Heart right ventricle (tissue), 16 donors: ENCODE data around the gene OR10W1. TPM values are rescaled to one million over a fixed set of nuclear protein-coding genes. Genes with fewer than 3 reads are reported as not detected.
A peak's percentile ranks its signal among the peaks of the same experiment; 100 is the strongest.

Experiments
- ATAC-seq, 8 donors: fragments of 200-7000 bp; cut with Tn5 transposase; one replicate each; pipeline ENCODE4 v1.9.1; 2020; ENCODE audit warnings: mild to moderate bottlenecking in 8 of 8, moderate library complexity in 8 of 8, moderate number of reproducible peaks in 1 of 8
- DNase-seq, 2 donors: peaks; one replicate each; pipeline ENCODE4 v3.0.0-alpha.2; 2020
- H3K27ac ChIP-seq, 10 donors: fragments of 200-600 bp; sonication (generic) in 2 of 10; one replicate each; pipeline versions ENCODE4 v1.5.0 to v1.8.0; 2020 to 2022; ENCODE audit warnings: mild to moderate bottlenecking in 3 of 10
- H3K27me3 ChIP-seq, 7 donors: fragments of 200-600 bp; one replicate each; pipeline ENCODE4 v1.8.0; 2021 to 2022; ENCODE audit warnings: mild to moderate bottlenecking in 2 of 7
- H3K36me3 ChIP-seq, 9 donors: fragments of 200-600 bp; sonication (generic) in 1 of 9; one replicate each; pipeline versions ENCODE4 v1.5.0 to v1.8.0; 2020 to 2022; ENCODE audit warnings: mild to moderate bottlenecking in 2 of 9
- H3K4me1 ChIP-seq, 9 donors: fragments of 200-600 bp; sonication (generic) in 1 of 9; one replicate each; pipeline versions ENCODE4 v1.5.0 to v1.8.0; 2020 to 2022; ENCODE audit warnings: mild to moderate bottlenecking in 4 of 9
- H3K4me3 ChIP-seq, 10 donors: fragments of 200-600 bp; sonication (generic) in 2 of 10; one replicate each; pipeline versions ENCODE4 v1.5.0 to v1.8.0; 2020 to 2022; ENCODE audit warnings: mild to moderate bottlenecking in 7 of 10, moderate library complexity in 2 of 10
- H3K9me3 ChIP-seq, 11 donors: fragments of 200-600 bp in 10 of 11; sonication (generic) in 2 of 11; one replicate each; pipeline versions ENCODE4 v1.5.0 to v1.8.0; 2013 to 2022; ENCODE audit warnings: mild to moderate bottlenecking in 2 of 11, control low read depth in 1 of 11, moderate library complexity in 1 of 11
- WGBS, 2 donors: extraction: QIAGEN DNeasy Blood & Tissue Kit; methylation state at CpG; one replicate each; pipeline ENCODE4 v1.1.7; 2013; ENCODE audit warnings: inconsistent platforms in 1 of 2; 5-methylcytosine and 5-hydroxymethylcytosine counted together
- intact Hi-C, 10 donors: fragments of 100-400 bp; cut with DNase I; formaldehyde crosslinking; loops; one replicate each; pipeline versions ENCODE4 v1.11.1 to v1.14.2; 2022
- polyA plus RNA-seq, 2 donors: library from polyadenylated mRNA; stranded (reverse); fragments of 200-250 nt; gene quantifications; one replicate each; pipeline ENCODE4 v1.2.3, GENCODE V29; 2013
- total RNA-seq, 10 donors: library from RNA; stranded (reverse); fragmentation: NEBNext Ultra II Directional in 3 of 10; extraction: Animal tissue kit (Norgen Biotek cat#: 25700) in 3 of 10; gene quantifications; one replicate each; pipeline versions ENCODE4 v1.2.1 to v1.2.4, GENCODE V29; 2021 to 2023
- TF ChIP-seq, protein P1 (sequence below), 9 donors: fragments of 200-600 bp; sonication (generic) in 2 of 9; IDR thresholded peaks; one replicate each; pipeline versions ENCODE4 v1.5.0 to v1.8.0; 2021 to 2022; ENCODE audit warnings: antibody characterized with exemption in 9 of 9, mild to moderate bottlenecking in 5 of 9, moderate library complexity in 1 of 9
- donor health status: Arrhythmogenic right ventricular cardiomyopathy.
- donor health status: ischemic (EF 13 %, LVEDD 7.1; RV severe dilation, severe dysfunction).
- donor health status: healthy with polysubstance abuse.
- donor health status: DM: no; HTN: yes; CAD: no.
- donor health status: DM: no; HTN: no; CAD: no.
- donor health status: ischemic (EF 25% LVEDD 6.9; RV normal size, moderate dysfunction).
- donor health status: ischemic (EF 25% LVEDD 5.7; RV mildly dilated, moderate dysfunction).
- donor health status: healthy.
- donor health status: DM: yes; HTN: yes; CAD: no.
- donor health status: Ischemic cardiomyopathy.
- donor health status: ischemic (EF 35%, LVEDD 5.7; RV mildly dilated, moderate dysfunction).
- donor health status: nonischemic (EF 11% LVEDD 7.7; RV severe dilation, severe dysfunction).
- donor health status: DM: yes; HTN: yes; CAD: no.
- donor health status: PGD.
- donor health status: ischemic (EF 29% LVEDD 5.4; RV normal size, mild dysfunction).
- donor health status: nonischemic (EF 23%, LVEDD 6.1; RV moderate dilation, normal function).

Gene OR10W1
- total and polyA plus RNA-seq, 12 donors = not detected

DNA sequence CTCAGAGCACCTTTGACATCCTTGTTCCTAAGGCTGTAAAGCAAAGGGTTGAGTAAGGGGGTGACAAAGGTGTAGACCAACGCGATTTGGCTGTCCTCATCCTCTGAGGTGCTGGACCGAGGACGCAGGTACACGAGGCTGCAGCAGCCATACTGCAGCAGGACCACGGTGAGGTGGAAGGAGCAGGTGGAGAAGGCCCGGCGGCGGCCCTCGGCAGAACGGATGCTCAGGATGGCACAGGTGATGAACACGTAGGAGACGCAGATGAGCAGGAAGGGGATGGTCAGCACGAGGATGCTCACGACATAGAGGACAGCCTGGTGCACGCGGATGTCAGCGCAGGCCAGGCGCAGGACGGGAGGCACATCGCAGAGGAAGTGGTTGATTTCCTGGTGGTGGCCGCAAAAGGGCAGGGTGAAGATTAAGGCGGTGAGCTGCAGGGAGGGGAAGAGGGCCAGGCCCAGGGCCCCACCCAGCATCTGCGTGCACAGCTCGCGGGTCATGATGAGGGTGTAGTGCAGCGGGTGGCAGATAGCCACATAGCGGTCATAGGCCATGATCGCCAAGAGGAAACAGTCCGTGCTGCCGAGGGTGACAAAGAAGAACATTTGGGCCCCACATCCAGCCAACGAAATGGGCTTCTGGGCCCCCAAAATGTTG, 40.0 kb downstream of the OR10W1 start:
- no peak overlapping the region for H3K4me3 ChIP-seq
- WGBS, 2 donors = 92 to 95% methylated on average over 32 of the region's 32 CpGs
- ATAC-seq (no peak), DNase-seq (peak in 1 of 2 donors; percentile 6)
- H3K4me1 ChIP-seq = no peaks in the 10 kb centered on the region
- no peak overlapping the region for H3K27ac ChIP-seq
- TF ChIP-seq, protein P1, sequence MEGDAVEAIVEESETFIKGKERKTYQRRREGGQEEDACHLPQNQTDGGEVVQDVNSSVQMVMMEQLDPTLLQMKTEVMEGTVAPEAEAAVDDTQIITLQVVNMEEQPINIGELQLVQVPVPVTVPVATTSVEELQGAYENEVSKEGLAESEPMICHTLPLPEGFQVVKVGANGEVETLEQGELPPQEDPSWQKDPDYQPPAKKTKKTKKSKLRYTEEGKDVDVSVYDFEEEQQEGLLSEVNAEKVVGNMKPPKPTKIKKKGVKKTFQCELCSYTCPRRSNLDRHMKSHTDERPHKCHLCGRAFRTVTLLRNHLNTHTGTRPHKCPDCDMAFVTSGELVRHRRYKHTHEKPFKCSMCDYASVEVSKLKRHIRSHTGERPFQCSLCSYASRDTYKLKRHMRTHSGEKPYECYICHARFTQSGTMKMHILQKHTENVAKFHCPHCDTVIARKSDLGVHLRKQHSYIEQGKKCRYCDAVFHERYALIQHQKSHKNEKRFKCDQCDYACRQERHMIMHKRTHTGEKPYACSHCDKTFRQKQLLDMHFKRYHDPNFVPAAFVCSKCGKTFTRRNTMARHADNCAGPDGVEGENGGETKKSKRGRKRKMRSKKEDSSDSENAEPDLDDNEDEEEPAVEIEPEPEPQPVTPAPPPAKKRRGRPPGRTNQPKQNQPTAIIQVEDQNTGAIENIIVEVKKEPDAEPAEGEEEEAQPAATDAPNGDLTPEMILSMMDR (IDR thresholded peaks at IDR 0.05) = no peak
- intact Hi-C loops = loop anchor here in 1 of 10 donors (10.0 kb wide), 1 partner anchor 53 kb away; no protein-coding TSS in a partner anchor
- H3K9me3 ChIP-seq = peaks cover 0 to 5% (median 0%) of the 10 kb centered on the region in 11 donors
- no peaks in the 10 kb centered on the region for H3K36me3 ChIP-seq
- H3K27me3 ChIP-seq = no peaks in the 10 kb centered on the region

DNA sequence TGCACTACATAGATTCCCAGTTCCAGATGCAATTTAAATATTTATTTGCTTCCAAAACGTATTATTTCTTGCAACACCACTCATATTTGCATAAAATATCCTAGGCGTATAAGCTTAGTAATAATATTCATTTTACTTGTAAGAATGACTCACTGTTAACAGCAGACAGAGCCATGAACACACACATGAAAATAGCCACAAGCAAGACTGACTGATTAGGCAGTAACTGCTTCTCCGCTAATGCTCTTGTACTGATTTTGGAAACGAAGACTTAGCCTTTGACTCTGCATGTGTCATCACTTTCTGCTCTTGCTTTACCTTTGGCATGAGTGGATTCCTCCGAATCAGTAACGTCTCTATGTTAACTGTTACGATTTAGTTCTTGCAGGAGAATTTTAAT, 45.3 kb downstream of the OR10W1 start:
- 69 to 72% methylated on average over 7 of the region's 7 CpGs for WGBS, 2 donors
- Histone ChIP-seq H3K9me3 (peaks cover 0 to 3% (median 0%) of the 10 kb centered on the region in 11 donors), H3K4me3 (no peak overlapping the region), H3K27me3 (no peaks in the 10 kb centered on the region), H3K27ac (no peak overlapping the region), H3K36me3 (no peaks in the 10 kb centered on the region), H3K4me1 (no peaks in the 10 kb centered on the region)
- ATAC-seq (no peak), DNase-seq (no peak)
- TF ChIP-seq, protein P1 (IDR thresholded peaks at IDR 0.05) = no peak
- intact Hi-C loops = loop anchor here in 1 of 10 donors (10.0 kb wide), 1 partner anchor 48 kb away; no protein-coding TSS in a partner anchor

Other genes starting within 250 kb of the OR10W1 start
- gene OR9Q1, start 244.4 kb downstream of the OR10W1 start, total RNA-seq = not detected
- gene OR9Q1, start 244.4 kb downstream of the OR10W1 start, polyA plus RNA-seq = not detected
- gene OR6Q1, start 237.3 kb downstream of the OR10W1 start, total RNA-seq = not detected
- gene OR6Q1, start 237.3 kb downstream of the OR10W1 start, polyA plus RNA-seq = not detected
- gene OR9I1, start 142.7 kb downstream of the OR10W1 start, total RNA-seq = not detected
- not detected for gene OR9I1, start 142.7 kb downstream of the OR10W1 start, polyA plus RNA-seq
- not detected for gene OR9Q2, start 79.2 kb downstream of the OR10W1 start, total RNA-seq
- gene OR9Q2, start 79.2 kb downstream of the OR10W1 start, polyA plus RNA-seq = not detected
- not detected for gene OR1S2, start 64.1 kb downstream of the OR10W1 start, total RNA-seq
- not detected for gene OR1S2, start 64.1 kb downstream of the OR10W1 start, polyA plus RNA-seq
- not detected for gene OR1S1, start 55.5 kb downstream of the OR10W1 start, total RNA-seq
- not detected for gene OR1S1, start 55.5 kb downstream of the OR10W1 start, polyA plus RNA-seq
- not detected for gene OR10Q1, start 39.3 kb downstream of the OR10W1 start, total RNA-seq
- gene OR10Q1, start 39.3 kb downstream of the OR10W1 start, polyA plus RNA-seq = under 1 TPM in 1 of 2 donors, not detected in 1; 0.03 TPM
- not detected for gene OR5B17, start 90.8 kb upstream of the OR10W1 start, total RNA-seq
- not detected for gene OR5B17, start 90.8 kb upstream of the OR10W1 start, polyA plus RNA-seq
- not detected for gene OR5B3, start 138.6 kb upstream of the OR10W1 start, total RNA-seq
- not detected for gene OR5B3, start 138.6 kb upstream of the OR10W1 start, polyA plus RNA-seq
- not detected for gene OR5B2, start 159.9 kb upstream of the OR10W1 start, total RNA-seq
- not detected for gene OR5B2, start 159.9 kb upstream of the OR10W1 start, polyA plus RNA-seq
- gene OR5B12, start 174.0 kb upstream of the OR10W1 start, total RNA-seq = not detected
- gene OR5B12, start 174.0 kb upstream of the OR10W1 start, polyA plus RNA-seq = not detected
- not detected for gene OR5B21, start 239.8 kb upstream of the OR10W1 start, total RNA-seq
- not detected for gene OR5B21, start 239.8 kb upstream of the OR10W1 start, polyA plus RNA-seq